GM19395 (cell line): Measurements from ENCODE around the gene CEP85.
"Not testable (repeated sequence)": the region's sequence is repeated elsewhere in the genome, so short reads cannot be mapped to it uniquely, and the experiment has no call there.

ENCODE experiments used
- ATAC-seq: cut with Tn5 transposase; IDR thresholded peaks from one replicate; pipeline ENCODE4 v1.9.1; 2021; ENCODE audit warnings: mild to moderate bottlenecking, moderate library complexity; ENCODE audit not compliant: unreplicated experiment

CEP85 gene

GRCh38 chr1:26289158-26290059 lies 55.4 kb downstream of the CEP85 start:
- no peak for ATAC-seq

DNA sequence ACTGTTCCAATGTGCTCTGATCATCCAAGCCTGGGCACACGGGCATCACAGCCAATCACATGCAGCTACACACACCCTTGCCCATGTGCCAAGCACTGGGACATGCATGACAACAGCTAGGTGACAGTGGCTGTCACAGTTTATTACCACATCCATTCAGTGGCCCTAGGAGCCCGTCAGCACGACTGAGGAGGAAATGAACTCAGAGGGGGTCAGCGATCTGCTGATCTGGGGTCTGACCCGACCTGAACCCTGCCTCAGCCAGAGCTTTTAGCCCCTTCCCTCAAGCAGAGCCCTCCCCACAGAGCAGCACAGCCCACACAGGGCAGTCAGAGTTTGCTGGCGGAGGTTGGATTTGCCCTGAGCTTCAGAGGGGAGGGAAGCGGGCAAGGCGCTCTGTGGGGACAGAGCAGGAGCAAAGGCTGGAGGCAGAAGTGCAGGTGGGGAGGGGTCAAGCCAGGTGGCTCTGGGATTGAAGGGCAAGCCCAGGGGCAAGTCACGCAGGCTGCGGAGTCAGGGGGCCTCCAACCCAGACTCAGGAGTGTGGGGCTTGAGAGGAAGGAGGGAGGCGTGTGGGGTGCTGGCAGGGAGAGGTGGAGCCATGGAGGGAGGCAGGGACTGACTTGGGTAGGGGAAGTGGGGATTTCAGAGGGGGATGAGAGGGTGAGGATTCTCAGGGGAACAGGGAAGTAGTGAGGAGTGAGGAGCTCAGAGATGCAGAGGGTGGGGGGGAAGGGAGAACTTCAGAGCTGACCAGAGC lies 56.3 kb downstream of the CEP85 start:
- ATAC-seq: no peak

DNA sequence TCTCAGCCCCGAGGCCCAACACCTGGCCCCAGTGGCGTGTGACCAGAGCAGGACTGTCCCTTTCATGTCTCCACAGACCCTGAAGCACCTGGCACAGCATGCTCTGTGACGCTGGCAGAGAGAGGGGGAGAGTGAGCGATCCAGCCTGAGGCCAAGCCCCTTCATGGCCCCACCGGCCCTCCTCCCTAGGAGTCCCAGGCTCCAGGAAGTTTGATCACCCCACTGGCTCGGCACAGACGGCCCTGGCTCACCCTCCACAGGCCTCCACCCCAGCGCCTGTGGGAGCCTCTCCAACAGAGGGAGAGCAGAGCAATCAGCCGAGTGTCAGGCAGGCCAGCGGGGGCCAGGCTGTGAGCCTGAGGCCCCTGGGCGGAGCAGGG lies 56.9 kb downstream of the CEP85 start:
- no peak for ATAC-seq

DNA sequence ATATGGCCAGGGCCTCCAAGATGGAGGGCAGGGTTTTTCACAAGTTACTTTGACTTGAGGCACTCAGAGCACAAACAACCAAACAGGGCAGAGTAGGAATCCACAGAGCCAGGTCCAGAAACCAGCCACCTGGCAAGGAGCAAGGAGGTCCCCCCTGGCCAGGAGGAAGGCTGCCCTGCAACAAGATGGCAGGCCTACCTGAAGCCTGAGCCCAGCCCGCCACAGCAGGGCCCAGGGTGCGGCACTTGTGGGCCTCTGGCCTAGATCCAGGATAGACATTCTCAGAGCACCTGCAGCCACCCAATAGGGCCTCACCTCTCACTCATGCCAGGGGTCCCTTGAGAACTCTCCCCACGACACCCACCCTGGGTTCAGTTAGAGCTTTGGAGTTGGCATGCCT lies 57.4 kb downstream of the CEP85 start:
- ATAC-seq: no peak

DNA sequence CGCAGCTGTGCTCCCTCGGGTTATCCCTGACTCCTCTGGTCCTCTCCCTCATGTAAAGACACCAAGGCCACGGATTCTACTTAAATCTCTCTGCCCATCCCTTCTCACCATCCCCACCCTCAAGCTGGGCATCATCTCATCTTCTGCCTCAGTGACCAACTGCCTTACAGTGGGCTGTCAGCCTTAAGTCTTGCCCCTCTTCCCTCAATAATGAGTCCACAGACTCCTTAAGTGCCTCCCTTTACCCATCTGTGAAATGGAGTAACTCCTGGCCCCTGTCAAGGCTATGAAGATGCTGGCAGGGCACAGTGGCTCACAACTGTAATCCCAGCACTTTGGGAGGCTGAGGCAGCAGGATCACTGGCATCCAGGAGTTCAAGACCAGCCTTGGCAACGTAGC lies 57.9 kb downstream of the CEP85 start:
- ATAC-seq: no peak

DNA sequence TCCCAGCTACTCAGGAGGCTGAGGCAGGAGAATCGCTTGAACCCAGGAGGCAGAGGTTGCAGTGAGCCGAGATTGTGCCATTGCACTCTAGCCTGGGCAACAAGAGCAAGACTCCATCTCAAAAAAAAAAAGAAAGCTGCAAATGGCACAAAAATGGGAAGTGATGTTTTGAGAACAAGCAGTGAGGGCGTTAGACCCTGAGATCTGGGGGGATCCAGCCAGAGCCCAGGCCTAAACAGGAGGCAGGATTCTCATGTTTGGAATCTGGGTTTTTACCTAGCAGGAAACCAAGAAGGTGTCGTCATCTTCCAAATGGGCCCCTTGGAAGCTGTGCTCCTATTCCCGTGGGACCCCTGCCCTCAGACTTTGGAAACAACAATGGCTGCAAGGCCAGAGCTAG lies 58.7 kb downstream of the CEP85 start:
- ATAC-seq: not testable (repeated sequence)

DNA sequence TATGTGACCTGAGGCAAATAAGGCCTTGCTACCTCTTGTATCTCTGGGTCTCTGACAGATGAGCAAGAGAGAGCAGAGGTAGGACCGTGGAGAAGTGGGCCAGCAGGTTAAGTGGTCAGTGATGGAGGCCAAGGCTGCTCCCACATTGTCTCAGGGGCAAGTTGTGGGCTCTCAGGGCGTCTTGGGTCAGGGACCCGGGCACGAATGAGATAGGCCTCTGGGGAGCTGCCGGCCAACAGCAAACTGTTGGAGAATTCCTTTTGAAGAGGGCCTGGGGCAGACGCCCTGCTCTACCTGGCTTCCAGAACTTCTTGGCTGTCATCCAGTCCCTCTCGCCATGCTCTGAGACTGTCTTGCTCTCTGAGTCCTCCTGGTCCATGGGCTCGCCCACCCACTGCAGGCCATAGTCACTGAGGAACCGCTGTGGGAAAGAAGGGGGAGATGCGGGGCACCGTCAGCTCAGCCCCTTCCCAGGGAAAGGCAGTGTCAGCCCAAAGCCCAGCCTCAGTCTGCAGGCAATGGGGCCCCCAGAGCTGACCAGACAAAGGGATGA lies 60.0 kb downstream of the CEP85 start:
- ATAC-seq: no peak

DNA sequence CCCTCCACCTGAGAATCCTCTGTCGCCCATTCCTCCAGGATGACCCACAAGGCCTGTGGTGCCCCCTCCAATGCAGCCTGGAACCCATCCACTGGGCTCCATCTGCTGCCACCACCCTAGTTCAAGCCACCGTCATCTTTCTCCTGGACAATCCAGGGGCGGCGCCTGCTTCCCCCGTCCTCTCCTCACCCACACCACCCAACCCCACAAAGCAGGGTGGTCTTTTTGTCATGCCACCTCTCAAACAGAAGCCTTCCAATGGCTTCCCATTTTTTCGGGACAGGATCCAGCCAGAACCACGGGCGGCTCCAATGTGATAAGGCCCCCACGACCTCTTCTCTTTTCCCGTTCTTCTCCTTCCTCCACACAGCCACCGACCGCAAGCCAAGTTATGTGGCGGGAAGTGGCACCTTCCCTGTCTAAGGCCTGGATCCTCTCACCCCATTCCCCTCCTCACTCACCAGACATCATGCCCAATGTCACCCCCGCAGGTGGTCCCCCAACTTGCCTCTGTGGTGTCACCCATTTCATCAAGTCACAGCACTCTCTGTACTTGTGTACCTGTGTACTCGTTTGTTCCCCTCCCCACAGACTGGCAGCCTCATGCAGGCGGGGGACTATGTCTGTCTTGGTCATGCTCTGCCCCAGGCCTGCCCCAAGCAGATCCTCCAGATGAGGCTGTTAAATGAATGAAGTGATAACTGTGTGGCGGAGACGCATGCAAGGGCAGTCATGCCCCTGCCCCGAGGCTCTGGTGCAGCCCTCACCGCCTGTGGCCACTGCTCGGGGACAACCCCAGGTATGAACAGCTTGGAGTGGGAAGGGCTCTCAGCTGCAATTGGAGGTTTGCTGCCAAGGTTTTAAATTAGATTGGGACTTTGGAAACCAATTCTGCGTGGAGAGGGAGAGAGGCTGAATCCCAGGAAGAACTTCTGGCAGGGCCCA lies 61.5 kb downstream of the CEP85 start:
- no peak for ATAC-seq

DNA sequence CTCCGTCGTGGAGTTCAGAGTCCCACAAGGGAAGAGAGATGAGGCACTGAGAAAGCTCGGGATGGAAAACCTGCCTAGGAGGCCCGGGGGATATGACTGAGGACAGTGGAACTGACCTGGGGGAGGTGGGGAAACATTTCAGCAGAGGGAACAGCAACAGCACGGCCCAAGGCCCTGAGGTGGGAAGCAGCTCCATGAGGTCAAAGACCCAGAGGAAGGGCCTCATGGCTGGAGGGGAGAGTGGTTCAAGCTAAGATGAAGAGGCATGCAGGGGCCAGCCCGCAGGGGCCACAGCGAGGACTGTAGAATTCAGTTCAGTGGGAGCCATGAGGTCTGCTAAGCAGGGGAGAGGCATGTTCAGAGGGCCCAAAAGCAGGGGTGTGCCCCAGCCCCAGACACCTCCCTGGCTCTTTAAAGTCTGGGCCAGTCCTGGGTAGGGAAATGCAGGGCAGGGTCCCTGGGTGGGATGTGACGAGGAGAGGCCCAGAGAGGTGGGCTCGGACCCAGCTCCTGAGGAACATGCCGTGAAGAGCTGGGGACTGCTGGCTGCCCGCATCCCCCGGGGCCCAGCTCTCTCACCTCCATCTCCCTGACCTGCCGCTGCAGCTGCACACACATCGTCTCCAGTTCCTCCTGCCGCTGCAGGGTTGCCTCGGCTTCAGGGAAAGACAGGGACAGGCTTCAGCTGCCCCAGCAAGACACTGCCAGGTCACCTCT lies 62.5 kb downstream of the CEP85 start:
- no peak for ATAC-seq

DNA sequence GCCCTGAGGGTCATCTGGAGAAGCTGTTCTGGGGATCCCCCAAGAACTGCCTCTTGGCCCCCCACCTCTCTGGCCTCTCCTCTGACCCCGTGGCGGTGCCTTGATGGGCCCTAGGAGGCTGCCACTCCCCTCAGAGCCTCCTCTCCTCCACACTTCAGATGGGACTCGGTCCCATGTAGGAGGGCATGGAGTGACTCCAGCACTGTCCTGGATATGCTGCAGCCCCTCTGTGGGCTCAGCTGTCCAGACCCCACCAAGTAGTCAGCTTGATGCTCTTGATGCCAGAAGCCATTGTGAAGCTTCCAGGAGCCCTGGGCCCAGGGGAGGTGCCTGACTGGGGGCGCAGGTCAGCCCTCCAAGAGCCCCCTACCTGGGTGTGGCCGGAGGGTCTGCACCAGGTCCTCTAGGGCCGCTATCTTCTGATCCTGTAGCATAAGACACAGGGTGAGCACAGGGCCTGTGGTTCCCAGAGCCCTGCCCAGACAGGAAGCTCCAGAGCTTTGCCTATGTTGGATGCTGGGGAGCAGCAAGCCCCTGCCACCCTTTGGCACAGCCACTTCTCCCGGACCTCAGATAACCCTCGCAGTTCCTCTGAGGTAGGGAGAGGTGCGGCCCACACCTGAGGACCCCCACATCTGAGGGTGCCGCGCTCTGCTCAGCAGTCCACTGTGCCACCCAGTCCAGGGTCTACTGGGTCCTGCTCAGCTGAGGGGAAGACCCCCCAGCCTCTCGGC lies 63.2 kb downstream of the CEP85 start:
- no peak for ATAC-seq

GRCh38 chr1:26297791-26298124 lies 63.8 kb downstream of the CEP85 start:
- ATAC-seq: no peak

DNA sequence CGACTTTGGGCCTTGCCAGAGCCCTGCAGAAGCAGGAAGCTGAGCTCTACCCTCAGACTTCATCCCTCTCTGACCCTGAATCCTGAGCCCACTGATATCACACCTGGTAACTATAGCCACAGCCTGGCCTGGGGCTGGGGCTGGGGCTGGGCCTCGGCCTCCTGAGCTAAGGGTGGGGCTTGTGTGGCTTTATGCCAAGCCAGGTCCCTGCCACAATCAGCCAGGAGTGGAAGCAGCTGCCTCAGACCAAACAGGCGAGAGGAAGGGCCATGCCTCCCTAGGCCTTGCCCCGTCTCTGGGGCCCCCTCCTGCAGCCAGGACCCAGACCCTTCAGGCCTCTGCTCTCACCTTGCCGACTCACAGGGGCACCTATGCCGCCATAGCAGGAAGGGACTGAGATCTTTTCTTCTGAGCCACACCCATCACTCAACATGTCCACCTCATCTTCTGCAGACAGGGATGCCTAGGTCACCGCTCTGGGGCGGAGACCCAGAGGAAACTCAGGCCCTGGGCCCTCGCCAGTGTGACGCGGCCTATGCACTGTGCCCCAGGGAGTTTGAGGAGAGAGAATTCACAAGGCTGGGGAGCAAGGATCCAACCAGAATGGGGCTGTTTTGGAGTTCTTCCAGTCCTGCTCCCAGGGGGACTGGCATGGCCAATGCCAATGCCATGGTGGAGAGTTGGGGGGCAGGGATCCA lies 66.7 kb downstream of the CEP85 start:
- no peak for ATAC-seq

DNA sequence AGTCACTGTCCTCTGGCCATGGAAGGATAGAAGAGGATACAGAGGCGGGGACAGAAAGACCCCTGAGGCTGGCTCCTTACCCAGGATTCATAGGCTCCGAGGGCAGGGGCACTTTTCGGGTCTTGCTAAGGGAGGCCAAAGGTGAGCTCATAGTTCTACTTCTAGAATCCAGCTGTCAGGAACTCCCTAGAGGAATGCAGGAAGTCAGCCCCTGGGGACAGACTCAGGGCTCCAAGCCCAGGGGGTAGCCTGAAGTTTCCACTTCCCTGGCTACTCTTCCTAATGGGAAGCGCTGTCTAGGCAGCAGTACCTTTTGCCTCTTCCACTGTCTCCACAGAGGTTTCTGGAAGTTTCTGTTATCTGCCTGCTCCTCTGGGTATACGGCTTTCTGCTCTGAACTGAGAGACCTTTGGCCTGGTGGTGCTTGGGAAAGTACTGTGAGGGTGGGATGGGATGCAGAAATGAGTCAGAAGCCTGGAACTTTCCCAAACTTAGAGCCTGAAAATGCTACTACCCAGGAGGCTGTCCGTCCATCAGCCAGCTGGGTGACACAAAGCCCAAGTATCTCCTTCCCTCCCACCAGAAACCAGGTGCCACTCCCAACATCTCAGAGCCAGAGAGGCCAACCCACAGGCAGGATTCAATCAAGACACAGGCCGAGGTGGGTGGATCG lies 68.9 kb downstream of the CEP85 start:
- ATAC-seq: no peak

- no peak for ATAC-seq
Measured at GRCh38 chr1:26305667-26306289, 71.8 kb downstream of the CEP85 start.

DNA sequence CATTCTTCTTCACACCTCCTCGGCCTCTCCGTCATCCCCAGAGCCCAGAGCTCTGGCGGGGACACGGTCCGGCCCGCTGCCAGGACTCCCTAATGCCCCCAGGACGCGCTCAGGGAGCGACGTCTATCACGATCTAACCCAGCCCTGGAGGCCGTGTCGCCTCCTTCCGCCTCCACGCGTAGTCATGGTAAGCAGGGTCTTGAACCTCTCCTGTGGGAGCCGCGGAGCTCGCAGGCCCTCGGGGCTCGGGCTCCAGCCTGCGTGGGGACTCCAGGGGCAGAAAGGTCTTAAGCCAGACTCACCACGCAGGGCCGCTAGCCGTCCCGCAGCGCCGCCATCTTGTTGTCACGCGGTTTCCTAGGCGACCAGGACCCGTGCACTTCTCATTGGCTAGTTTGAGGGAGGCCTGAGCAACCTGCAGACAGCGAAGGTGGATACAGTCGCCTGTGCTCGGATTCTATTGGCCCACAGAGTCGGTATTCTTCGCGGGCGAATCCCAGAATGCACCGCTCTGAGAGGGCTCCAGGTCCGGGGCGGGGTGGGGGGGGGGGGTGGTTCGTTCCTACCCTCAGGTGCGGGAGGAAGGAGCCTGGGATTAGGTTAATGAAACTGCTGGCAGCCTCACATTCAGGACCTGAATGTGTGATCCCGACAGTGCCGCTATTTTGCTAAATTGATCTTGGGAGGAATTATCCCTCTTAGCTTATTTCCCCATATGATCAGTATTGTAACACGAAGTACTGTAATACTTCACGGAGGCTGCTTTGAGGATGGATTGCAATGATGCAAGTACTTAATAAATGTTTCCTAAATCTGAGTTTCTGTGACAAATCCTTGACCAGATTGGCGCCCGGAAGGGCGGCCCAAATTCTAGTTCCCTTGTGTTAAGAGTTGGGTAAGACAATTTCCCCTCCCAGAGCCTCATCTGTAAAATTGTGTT lies 72.6 kb downstream of the CEP85 start, which contains the start of gene UBXN11:
Gene UBXN11 (minus strand): TSS at position 347 of the 940 bp plus-strand sequence. CDS start 3,753 bp downstream, outside the sequence.
- peak; percentile 97 for ATAC-seq

DNA sequence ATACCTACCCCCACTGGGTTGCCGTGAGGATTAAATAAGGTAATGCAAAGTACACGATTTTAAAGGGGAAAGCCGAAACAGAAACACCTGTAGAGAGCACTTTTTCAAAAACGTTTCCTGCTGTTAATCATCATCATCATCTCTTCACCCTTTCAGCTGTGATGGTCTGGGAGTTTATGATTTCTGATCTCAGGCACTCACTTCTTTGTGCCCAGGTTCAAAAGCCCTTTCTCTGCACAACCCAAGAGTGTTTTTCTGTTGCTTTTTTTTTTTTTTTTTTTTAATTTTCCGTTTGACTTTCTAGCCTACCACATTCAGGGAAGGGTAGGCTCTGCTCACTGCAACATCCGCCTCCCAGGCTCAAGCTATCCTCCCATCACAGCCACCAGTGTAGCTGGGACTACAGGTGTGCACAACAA lies 73.4 kb downstream of the CEP85 start:
- ATAC-seq: peak; percentile 30
